Liver (tissue), 9 donors: ENCODE data around the gene APBB3. TPM values are rescaled to one million over a fixed set of nuclear protein-coding genes. Genes with fewer than 3 reads are reported as not detected.
"Not testable (repeated sequence)": the region's sequence is repeated elsewhere in the genome, so short reads cannot be mapped to it uniquely, and the experiment has no call there.

ENCODE experiments used
- DNase-seq: peaks from one replicate; pipeline ENCODE4 v3.0.0-alpha.2; 2017; ENCODE audit warnings: low spot score
- H3K27ac ChIP-seq, 2 donors: one replicate each; pipeline ENCODE4 v1.7.0; 2013; ENCODE audit warnings: inconsistent platforms in 2 of 2, low read length in 2 of 2, control low read depth in 1 of 2, low read depth in 1 of 2, mild to moderate bottlenecking in 1 of 2
- H3K27me3 ChIP-seq, 4 donors: one replicate each; pipeline versions ENCODE4 v1.6.1 to v1.7.0; 2013; ENCODE audit warnings: low read length in 3 of 4, inconsistent platforms in 1 of 4, mild to moderate bottlenecking in 1 of 4, moderate library complexity in 1 of 4; ENCODE audit not compliant: control insufficient read depth in 4 of 4, insufficient read depth in 4 of 4
- H3K36me3 ChIP-seq, 4 donors: one replicate each; pipeline versions ENCODE4 v1.6.1 to v1.7.0; 2013; ENCODE audit warnings: low read length in 3 of 4, mild to moderate bottlenecking in 3 of 4, low read depth in 1 of 4, moderate library complexity in 1 of 4; ENCODE audit not compliant: control insufficient read depth in 4 of 4, insufficient read depth in 3 of 4
- H3K4me1 ChIP-seq, 4 donors: one replicate each; pipeline versions ENCODE4 v1.6.1 to v1.7.0; 2013; ENCODE audit warnings: low read length in 3 of 4, mild to moderate bottlenecking in 3 of 4, moderate library complexity in 1 of 4; ENCODE audit not compliant: control insufficient read depth in 4 of 4, insufficient read depth in 4 of 4
- H3K4me3 ChIP-seq, 3 donors: one replicate each; pipeline versions ENCODE4 v1.6.1 to v1.7.0; 2013; ENCODE audit warnings: low read length in 3 of 3, control low read depth in 1 of 3, low read depth in 1 of 3, mild to moderate bottlenecking in 1 of 3
- H3K9ac ChIP-seq, 2 donors: one replicate each; pipeline ENCODE4 v1.7.0; 2013; ENCODE audit warnings: low read length in 2 of 2, mild to moderate bottlenecking in 2 of 2, moderate library complexity in 2 of 2, control low read depth in 1 of 2, low read depth in 1 of 2
- H3K9me3 ChIP-seq, 4 donors: one replicate each; pipeline versions ENCODE4 v1.6.1 to v1.7.0; 2013; ENCODE audit warnings: low read length in 3 of 4; ENCODE audit not compliant: control insufficient read depth in 4 of 4
- EGR1 ChIP-seq, 2 donors: IDR thresholded peaks; 2 replicates each; pipeline ENCODE4 v1.6.1; 2016 to 2018; ENCODE audit warnings: antibody characterized with exemption in 2 of 2, low read depth in 2 of 2
- FOXA1 ChIP-seq: IDR thresholded peaks from 2 replicates; pipeline ENCODE4 v1.6.1; 2016; ENCODE audit warnings: antibody characterized with exemption
- FOXA2 ChIP-seq: IDR thresholded peaks from 2 replicates; pipeline ENCODE4 v1.6.1; 2016; ENCODE audit warnings: antibody characterized with exemption
- GABPA ChIP-seq, 2 donors: IDR thresholded peaks in 1 of 2; conservative IDR thresholded peaks in 1 of 2; 2 replicates each; pipeline ENCODE4 v1.6.1; 2016; ENCODE audit warnings: antibody characterized with exemption in 2 of 2, mild to moderate bottlenecking in 1 of 2, moderate library complexity in 1 of 2
- HNF4A ChIP-seq, 2 donors: conservative IDR thresholded peaks; 2 replicates each; pipeline ENCODE4 v1.6.1; 2016; ENCODE audit warnings: antibody characterized with exemption in 2 of 2, mild to moderate bottlenecking in 2 of 2
- HNF4G ChIP-seq: IDR thresholded peaks from 2 replicates; pipeline ENCODE4 v1.6.1; 2016; ENCODE audit warnings: antibody characterized with exemption
- JUND ChIP-seq, 2 donors: IDR thresholded peaks; 2 replicates each; pipeline ENCODE4 v1.6.1; 2016; ENCODE audit warnings: antibody characterized with exemption in 2 of 2
- NR2F2 ChIP-seq: IDR thresholded peaks from 2 replicates; pipeline ENCODE4 v1.6.1; 2016; ENCODE audit warnings: antibody characterized with exemption
- RAD21 ChIP-seq, 2 donors: IDR thresholded peaks; 2 replicates each; pipeline ENCODE4 v1.6.1; 2016; ENCODE audit warnings: antibody characterized with exemption in 2 of 2, mild to moderate bottlenecking in 2 of 2
- RXRA ChIP-seq, 2 donors: IDR thresholded peaks; 2 replicates each; pipeline ENCODE4 v1.6.1; 2017 to 2018; ENCODE audit warnings: antibody characterized with exemption in 2 of 2, mild to moderate bottlenecking in 1 of 2
- SP1 ChIP-seq: IDR thresholded peaks from 2 replicates; pipeline ENCODE4 v1.6.1; 2018; ENCODE audit warnings: antibody characterized with exemption, mild to moderate bottlenecking
- TAF1 ChIP-seq: conservative IDR thresholded peaks from 2 replicates; pipeline ENCODE4 v1.6.1; 2016; ENCODE audit warnings: antibody characterized with exemption, mild to moderate bottlenecking
- WGBS: extraction: QIAGEN DNeasy Blood & Tissue Kit; methylation state at CpG from one replicate; pipeline ENCODE4 v1.1.7; 2013; 5-methylcytosine and 5-hydroxymethylcytosine counted together
- polyA plus RNA-seq, 2 donors: library from polyadenylated mRNA; stranded (reverse) in 1 of 2; unstranded in 1 of 2; fragments of 200-250 nt in 1 of 2; fragments of >200 nt in 1 of 2; fragmentation: Nextera tagmentation in 1 of 2; extraction: Ambion mirVana in 1 of 2; gene quantifications; one replicate each; pipeline versions ENCODE4 v1.2.1 to v1.2.3, GENCODE V29; 2013 to 2015
- total RNA-seq, 2 donors: library from RNA; depleted of rRNA; stranded (reverse); fragments of >200 nt; gene quantifications; one replicate each; pipeline ENCODE4 v1.2.3, GENCODE V29; 2014
- TF ChIP-seq, protein P1 (sequence below): fragments of 150-350 bp; IDR thresholded peaks from 2 replicates; pipeline ENCODE4 v1.5.1; 2017; ENCODE audit warnings: improper control_type of control experiment, low read depth, low read length; ENCODE audit not compliant: missing input control
- TF ChIP-seq, protein P2 (sequence below): IDR thresholded peaks from 2 replicates; pipeline ENCODE4 v1.6.1; 2016; ENCODE audit warnings: antibody characterized with exemption
- TF ChIP-seq, protein P3 (sequence below): IDR thresholded peaks from 2 replicates; pipeline ENCODE4 v1.6.1; 2016; ENCODE audit warnings: antibody characterized with exemption, mild to moderate bottlenecking
- donor health status: healthy.
- donor health status: healthy.
- donor health status: healthy.
- donor health status: healthy.
- donor health status: healthy.

Gene APBB3
- total and polyA plus RNA-seq, 4 donors: 4.6 to 40.5 (median 19.6) TPM

DNA sequence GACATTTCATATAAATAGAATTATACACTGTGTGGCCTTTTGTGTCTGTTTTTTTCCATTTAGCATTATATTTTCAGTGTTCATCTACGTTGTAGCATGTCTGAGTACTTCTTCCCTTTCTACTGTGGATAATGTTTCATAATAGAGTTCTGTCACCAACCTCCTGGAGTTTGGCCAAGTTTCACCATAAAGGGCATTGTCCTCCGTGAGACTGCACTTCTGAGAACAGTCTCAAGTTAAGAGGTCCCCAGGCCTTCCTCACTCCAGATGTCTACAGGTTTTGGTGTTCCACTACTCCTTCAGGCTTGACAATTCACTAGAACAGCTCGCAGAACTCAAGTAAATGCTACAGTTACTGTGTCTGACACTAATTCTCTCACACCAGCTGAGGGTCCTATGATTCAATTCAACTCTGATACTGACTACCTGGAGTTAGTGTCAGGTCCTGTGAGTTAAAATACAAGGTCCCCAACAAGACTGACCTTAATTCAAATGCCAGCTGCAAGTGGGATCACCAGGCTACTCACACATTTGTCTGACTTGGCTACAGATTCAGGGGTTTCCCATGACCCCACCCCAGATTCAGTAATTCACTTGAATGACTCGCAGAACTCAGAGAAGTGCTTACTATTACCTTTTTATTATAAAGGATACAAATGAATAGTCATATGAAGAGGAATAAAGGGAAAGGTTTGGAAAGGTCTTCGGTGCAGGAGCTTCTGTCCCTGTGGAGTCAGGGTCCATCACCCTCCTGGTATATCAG is 31.3 kb upstream of the APBB3 start:
- H3K36me3 ChIP-seq: no peaks in the 10 kb centered on the region
- peaks cover 18 to 32% (median 25%) of the 10 kb centered on the region in 4 donors for H3K4me1 ChIP-seq
- H3K9me3 ChIP-seq: no peaks in the 10 kb centered on the region
- TF ChIP-seq, protein P1, sequence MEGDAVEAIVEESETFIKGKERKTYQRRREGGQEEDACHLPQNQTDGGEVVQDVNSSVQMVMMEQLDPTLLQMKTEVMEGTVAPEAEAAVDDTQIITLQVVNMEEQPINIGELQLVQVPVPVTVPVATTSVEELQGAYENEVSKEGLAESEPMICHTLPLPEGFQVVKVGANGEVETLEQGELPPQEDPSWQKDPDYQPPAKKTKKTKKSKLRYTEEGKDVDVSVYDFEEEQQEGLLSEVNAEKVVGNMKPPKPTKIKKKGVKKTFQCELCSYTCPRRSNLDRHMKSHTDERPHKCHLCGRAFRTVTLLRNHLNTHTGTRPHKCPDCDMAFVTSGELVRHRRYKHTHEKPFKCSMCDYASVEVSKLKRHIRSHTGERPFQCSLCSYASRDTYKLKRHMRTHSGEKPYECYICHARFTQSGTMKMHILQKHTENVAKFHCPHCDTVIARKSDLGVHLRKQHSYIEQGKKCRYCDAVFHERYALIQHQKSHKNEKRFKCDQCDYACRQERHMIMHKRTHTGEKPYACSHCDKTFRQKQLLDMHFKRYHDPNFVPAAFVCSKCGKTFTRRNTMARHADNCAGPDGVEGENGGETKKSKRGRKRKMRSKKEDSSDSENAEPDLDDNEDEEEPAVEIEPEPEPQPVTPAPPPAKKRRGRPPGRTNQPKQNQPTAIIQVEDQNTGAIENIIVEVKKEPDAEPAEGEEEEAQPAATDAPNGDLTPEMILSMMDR: no peak
- TF ChIP-seq NR2F2 (no peak), RAD21 (IDR thresholded peaks at IDR 0.05) (peak in 1 of 2 donors; percentile 17), HNF4A (conservative IDR thresholded peaks at IDR 0.05) (peak; percentile 30 to 40), JUND (IDR thresholded peaks at IDR 0.05) (peak in 1 of 2 donors; percentile 52), RXRA (IDR thresholded peaks at IDR 0.05) (peak; percentile 83 to 91), SP1 (no peak), FOXA1 (no peak), HNF4G (no peak), EGR1 (IDR thresholded peaks at IDR 0.05; ENCODE audit: low read depth in 2 of 2) (no peak)
- TF ChIP-seq, protein P2, sequence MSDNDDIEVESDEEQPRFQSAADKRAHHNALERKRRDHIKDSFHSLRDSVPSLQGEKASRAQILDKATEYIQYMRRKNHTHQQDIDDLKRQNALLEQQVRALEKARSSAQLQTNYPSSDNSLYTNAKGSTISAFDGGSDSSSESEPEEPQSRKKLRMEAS: peak; percentile 21
- WGBS: 46% methylated on average over 5 of the region's 5 CpGs
- H3K27me3 ChIP-seq: no peaks in the 10 kb centered on the region
- peak overlapping the region in 1 of 3 donors; percentile 20 for H3K4me3 ChIP-seq
- peak overlapping the region in 1 of 2 donors; percentile 20 for H3K9ac ChIP-seq
- DNase-seq: no peak
- peak overlapping the region; percentile 80 to 96 for H3K27ac ChIP-seq

DNA sequence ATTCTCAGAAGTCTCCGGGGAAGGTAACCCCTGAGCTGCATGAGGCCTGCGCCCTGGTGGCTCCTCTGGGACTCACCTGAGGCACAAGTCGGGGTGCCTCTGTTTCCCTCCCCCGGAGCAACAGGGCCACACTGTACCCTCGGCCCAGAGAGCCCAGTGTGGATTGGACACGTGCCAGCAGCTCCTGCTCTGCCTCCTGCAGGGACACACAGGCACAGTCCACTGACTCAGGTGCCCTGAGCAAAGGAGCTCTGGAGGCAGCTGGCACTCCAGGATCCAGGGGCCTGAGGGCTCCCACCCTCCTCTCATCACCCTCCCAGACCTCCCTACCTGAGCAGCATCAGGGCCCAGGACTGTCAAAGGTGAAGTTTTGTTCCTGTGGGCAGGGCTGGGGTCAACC is 29.8 kb upstream of the APBB3 start:
- H3K27me3 ChIP-seq: no peaks in the 10 kb centered on the region
- DNase-seq: no peak
- peaks cover 18 to 32% (median 25%) of the 10 kb centered on the region in 4 donors for H3K4me1 ChIP-seq
- H3K4me3 ChIP-seq: no peak overlapping the region
- TF ChIP-seq EGR1 (IDR thresholded peaks at IDR 0.05; ENCODE audit: low read depth in 2 of 2) (no peak), GABPA (IDR thresholded peaks at IDR 0.05 in 1 of 2, conservative IDR thresholded peaks at IDR 0.05 in 1 of 2) (no peak), SP1 (no peak), TAF1 (no peak), HNF4G (no peak), FOXA2 (no peak), NR2F2 (no peak)
- TF ChIP-seq, protein P1: no peak
- TF ChIP-seq, protein P3, sequence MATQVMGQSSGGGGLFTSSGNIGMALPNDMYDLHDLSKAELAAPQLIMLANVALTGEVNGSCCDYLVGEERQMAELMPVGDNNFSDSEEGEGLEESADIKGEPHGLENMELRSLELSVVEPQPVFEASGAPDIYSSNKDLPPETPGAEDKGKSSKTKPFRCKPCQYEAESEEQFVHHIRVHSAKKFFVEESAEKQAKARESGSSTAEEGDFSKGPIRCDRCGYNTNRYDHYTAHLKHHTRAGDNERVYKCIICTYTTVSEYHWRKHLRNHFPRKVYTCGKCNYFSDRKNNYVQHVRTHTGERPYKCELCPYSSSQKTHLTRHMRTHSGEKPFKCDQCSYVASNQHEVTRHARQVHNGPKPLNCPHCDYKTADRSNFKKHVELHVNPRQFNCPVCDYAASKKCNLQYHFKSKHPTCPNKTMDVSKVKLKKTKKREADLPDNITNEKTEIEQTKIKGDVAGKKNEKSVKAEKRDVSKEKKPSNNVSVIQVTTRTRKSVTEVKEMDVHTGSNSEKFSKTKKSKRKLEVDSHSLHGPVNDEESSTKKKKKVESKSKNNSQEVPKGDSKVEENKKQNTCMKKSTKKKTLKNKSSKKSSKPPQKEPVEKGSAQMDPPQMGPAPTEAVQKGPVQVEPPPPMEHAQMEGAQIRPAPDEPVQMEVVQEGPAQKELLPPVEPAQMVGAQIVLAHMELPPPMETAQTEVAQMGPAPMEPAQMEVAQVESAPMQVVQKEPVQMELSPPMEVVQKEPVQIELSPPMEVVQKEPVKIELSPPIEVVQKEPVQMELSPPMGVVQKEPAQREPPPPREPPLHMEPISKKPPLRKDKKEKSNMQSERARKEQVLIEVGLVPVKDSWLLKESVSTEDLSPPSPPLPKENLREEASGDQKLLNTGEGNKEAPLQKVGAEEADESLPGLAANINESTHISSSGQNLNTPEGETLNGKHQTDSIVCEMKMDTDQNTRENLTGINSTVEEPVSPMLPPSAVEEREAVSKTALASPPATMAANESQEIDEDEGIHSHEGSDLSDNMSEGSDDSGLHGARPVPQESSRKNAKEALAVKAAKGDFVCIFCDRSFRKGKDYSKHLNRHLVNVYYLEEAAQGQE: no peak
- TF ChIP-seq, protein P2: no peak
- H3K9me3 ChIP-seq: no peaks in the 10 kb centered on the region
- no peak overlapping the region for H3K9ac ChIP-seq
- no peaks in the 10 kb centered on the region for H3K36me3 ChIP-seq
- WGBS: 77% methylated on average over 6 of the region's 6 CpGs
- H3K27ac ChIP-seq: no peak overlapping the region

DNA sequence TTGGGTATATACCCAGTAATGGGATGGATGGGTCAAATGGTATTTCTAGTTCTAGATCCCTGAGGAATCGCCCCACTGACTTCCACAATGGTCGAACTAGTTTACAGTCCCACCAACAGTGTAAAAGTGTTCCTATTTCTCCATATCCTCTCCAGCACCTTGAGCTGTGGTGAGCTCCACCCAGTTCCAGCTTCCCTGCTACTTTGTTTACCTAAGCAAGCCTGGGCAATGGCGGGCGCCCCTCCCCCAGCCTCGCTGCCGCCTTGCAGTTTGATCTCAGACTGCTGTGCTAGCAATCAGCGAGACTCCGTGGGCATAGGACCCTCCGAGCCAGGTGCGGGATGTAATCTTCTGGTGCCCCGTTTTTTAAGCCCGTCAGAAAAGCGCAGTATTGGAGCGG is 28.7 kb upstream of the APBB3 start:
- DNase-seq, H3K4me3 ChIP-seq, H3K36me3 ChIP-seq, H3K9ac ChIP-seq, H3K27me3 ChIP-seq, H3K27ac ChIP-seq, H3K9me3 ChIP-seq: not testable (repeated sequence)
- H3K4me1 ChIP-seq: peaks cover 14 to 29% (median 25%) of the 10 kb centered on the region in 4 donors
- 60% methylated on average over 13 of the region's 14 CpGs for WGBS
